GM19351 (cell line): Measurements from ENCODE around the gene ELF1.
A peak's percentile ranks its signal among the peaks of the same experiment; 100 is the strongest.

Experiments
- ATAC-seq: cut with Tn5 transposase; IDR thresholded peaks from one replicate; pipeline ENCODE4 v1.9.1; 2021; ENCODE audit warnings: mild to moderate bottlenecking, moderate library complexity; ENCODE audit not compliant: unreplicated experiment

The ELF1 gene

DNA sequence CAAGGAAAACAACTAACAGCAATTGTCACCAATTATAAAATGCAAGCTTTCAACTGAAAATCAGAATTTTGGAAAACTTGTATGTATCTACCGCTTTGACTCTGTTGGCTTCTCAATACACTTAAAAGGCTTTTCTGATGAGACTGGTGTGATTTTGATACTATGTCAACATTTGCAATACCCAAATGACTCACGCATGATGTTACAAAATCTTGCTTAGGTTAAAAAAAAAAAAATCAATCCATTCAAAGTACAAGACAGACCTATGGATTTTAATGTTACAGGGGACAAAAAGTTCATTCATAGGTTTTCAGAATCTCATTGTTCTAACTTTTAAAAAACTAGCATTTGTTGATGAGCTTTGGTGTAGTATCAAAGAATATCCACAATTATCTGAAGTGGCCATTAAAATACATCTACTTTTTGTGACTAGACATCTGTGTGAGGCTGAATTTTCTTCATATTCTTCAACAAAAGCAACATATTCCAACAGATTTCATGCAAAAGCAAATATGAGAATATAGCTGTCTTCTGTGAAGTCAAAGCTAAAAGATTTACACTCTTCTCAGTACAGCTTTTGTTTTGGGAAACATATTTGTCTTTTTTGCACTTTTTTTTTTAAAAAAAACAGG, 10.7 kb downstream of the ELF1 start:
- ATAC-seq = no peak

GRCh38 chr13:41007744-41008128, 11.4 kb downstream of the ELF1 start:
- no peak for ATAC-seq

- ATAC-seq = no peak
These were observed 12.0 kb downstream of the ELF1 start for GRCh38 chr13:41006978-41007743.

DNA sequence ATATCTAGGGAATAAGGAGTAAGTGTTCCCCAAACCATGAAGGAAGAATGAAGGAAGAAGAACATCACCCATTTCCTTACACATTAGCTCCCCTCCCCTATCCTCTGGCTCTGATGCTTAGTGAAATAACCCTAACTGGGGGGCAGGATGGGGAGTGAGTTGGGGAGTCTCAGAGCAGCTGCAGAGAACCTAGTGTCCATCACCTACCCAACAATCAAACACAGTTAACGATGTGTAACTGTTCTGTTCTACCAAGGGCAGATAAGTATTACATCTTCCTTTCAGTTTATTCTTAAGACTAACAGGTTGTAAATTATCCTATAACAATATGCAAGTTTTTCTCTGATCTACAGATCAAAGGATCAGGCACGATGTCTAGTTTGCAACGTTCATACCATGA, 12.8 kb downstream of the ELF1 start:
- no peak for ATAC-seq

DNA sequence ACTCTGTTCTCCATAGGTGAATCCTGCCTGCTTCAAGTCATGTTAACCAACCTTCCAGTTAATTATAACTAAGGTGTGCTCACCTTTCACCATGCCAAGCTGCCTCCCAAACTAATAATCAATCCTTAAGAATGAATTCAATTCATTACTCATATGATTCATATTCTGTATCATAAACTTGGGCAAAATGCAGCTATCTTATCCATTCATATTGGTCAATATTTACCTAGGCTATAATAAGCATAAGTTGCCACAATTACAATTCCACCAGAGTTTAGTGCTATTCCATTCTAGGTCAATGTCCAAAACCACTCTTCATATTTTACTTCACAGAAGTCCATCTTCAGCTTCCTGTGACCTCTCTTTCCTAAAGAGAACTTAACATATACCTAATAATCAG, 13.4 kb downstream of the ELF1 start:
- no peak for ATAC-seq

GRCh38 chr13:41004875-41005693, 14.0 kb downstream of the ELF1 start:
- peak; percentile 75 for ATAC-seq

- no peak for ATAC-seq
These were observed 16.5 kb downstream of the ELF1 start for GRCh38 chr13:41002606-41003005.

GRCh38 chr13:41001695-41002094, 17.4 kb downstream of the ELF1 start:
- ATAC-seq = no peak

- ATAC-seq = no peak
These were observed 19.7 kb downstream of the ELF1 start for GRCh38 chr13:40999416-40999815.

DNA sequence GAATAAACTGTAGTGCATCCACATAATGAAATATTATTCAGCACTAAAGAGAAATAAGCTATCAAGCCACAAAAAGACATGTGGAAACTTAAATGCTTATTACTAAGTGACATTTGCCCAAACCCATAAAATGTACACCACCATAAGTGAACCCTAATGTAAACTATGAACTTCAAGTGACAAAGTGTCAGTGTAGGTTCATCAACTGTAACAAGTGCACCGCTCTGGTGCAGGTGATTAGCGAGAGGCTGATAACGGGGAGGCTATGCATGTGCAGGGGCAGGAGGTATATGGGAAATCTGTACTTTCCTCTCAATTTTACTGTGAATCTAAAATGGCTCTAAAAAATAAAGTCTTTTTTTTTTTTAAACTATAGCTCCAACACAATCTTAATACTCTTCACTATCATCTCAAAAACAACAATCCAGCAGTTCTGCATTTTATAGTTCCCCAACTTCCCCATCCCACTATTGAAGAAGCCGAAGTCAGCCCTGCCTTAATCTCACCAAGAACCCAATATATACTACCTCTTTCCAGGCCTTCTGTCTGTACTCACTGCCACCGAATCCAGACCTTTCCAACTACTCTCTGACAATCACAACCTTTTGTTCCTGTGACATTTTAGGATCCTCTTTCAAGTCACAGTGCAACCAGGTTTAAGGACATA, 22.6 kb downstream of the ELF1 start:
- no peak for ATAC-seq

- no peak for ATAC-seq
These were observed 23.1 kb downstream of the ELF1 start for GRCh38 chr13:40995997-40996396.

GRCh38 chr13:40994581-40995230, 24.4 kb downstream of the ELF1 start:
- ATAC-seq = peak; percentile 84

- no peak for ATAC-seq
These were observed 25.1 kb downstream of the ELF1 start for GRCh38 chr13:40993987-40994386.

- ATAC-seq = no peak
These were observed 26.2 kb downstream of the ELF1 start for GRCh38 chr13:40992678-40993518.

DNA sequence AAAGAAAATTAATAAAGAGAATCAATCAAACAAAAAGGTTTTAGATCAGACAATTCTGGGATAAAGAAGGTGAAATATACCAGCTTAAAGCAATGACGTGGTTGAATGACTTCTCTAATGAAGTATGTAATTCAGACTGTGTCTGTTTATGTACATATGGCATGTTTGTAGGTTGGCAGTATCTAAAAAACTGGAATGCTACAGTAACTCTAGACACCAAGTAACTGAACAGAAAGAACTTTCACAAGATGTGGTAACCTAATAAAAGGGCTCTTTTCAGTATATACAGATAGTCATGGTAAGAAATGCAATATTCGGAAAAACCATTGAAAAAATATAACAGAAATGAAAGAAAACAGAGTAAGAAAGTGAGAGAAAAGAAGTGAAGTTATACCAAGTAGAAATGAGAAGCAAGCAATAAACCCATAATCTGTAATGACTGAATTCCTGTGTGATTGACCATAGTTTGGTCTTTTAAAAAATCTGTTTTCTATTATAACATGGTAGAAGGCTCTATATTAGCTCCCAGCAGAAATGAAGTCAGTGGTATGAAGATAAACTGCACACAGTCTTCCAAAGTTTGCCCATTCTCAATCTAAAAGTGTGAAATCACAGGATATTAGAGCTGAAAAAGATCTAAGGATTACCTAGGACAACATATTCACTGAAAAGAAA, 31.4 kb downstream of the ELF1 start:
- no peak for ATAC-seq

- ATAC-seq = no peak
These were observed 32.8 kb downstream of the ELF1 start for GRCh38 chr13:40986101-40986856.

DNA sequence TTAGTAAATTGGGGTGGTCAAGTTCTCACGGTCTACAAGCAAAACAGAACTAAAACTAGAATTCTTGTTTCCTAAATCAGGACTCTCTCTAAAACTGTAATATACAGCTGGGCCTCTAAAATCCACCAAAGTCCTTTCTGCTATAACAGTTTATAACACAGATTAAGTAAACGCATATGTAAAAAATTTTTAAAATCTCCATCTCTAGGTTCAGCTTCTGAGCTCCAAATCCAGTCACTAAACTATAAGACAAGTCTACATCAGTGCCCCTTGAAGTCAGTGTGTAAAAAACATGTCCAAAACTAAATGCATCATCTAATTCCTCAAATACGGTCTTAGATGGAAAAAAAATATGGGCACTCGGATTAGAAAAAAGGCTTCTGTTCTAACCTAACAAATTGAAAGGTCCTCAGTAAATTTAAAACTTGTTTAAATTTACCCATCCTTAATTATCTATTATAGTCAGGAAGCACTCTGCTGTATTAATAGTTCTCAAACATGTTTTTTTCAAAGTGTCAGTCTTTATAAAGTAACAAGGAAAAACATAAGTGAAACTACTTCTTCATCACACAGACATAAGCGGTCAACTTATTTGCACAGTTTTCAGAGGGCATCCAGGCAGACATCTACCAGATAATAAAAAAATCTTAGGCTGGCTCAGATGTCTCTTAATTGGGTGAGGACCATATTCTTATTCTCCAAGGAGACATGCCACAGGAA, 33.6 kb downstream of the ELF1 start:
- ATAC-seq = no peak
